GM12872 (cell line): ENCODE results near the gene RHBDF2.

ENCODE experiments used
- CTCF ChIP-seq: IDR thresholded peaks from 3 replicates; pipeline ENCODE4 v1.5.1; 2011; ENCODE audit warnings: low read depth, mild to moderate bottlenecking, low read length, moderate library complexity; ENCODE audit not compliant: insufficient read depth

Gene RHBDF2

GRCh38 chr17:76490112-76490710 is 11.0 kb downstream of the RHBDF2 start:
- no peak for TF ChIP-seq CTCF

GRCh38 chr17:76487451-76488192 is 13.6 kb downstream of the RHBDF2 start:
- TF ChIP-seq CTCF, result no peak

GRCh38 chr17:76485569-76485968 is 15.7 kb downstream of the RHBDF2 start:
- no peak for TF ChIP-seq CTCF

GRCh38 chr17:76484228-76484725 is 16.9 kb downstream of the RHBDF2 start:
- TF ChIP-seq CTCF, result no peak

- no peak for TF ChIP-seq CTCF
Observed at GRCh38 chr17:76481071-76481655, 20.1 kb downstream of the RHBDF2 start.

- TF ChIP-seq CTCF, result no peak
Observed at GRCh38 chr17:76480632-76481031, 20.6 kb downstream of the RHBDF2 start.

- no peak for TF ChIP-seq CTCF
Observed at GRCh38 chr17:76479515-76480060, 21.6 kb downstream of the RHBDF2 start.
